B cell (primary cell): ENCODE measurements around the gene LCE1F. TPM values are rescaled to one million over a fixed set of nuclear protein-coding genes. Genes with fewer than 3 reads are reported as not detected.

Experiments
- ATAC-seq: fragments of 200-7000 bp; cut with Tn5 transposase; one replicate; pipeline ENCODE4 v1.10.0; 2021; ENCODE audit warnings: low read depth, mild to moderate bottlenecking, moderate number of reproducible peaks, moderate library complexity
- CTCF ChIA-PET: fragments of 350-600 bp; sonication (Branson Sonifier 250); formaldehyde crosslinking; loops from one replicate; lab custom pipeline; 2021; ENCODE audit warnings: antibody characterized with exemption, inconsistent platforms; lab: Charles Lee
- POLR2A ChIA-PET: fragments of 350-600 bp; sonication (Branson Sonifier 250); formaldehyde crosslinking; loops from one replicate; lab custom pipeline; 2021; ENCODE audit warnings: antibody characterized with exemption; lab: Charles Lee
- DNase-seq: peaks from one replicate; pipeline ENCODE4 v3.0.0; 2013
- H2AFZ ChIP-seq: 2 replicates; pipeline ENCODE4 v1.6.1; 2012; ENCODE audit warnings: mild to moderate bottlenecking, low read depth, low read length; ENCODE audit not compliant: insufficient read depth, poor library complexity, severe bottlenecking
- H3K27ac ChIP-seq, 2 donors: 1 replicate in 1 of 2; 2 replicates in 1 of 2; pipeline ENCODE4 v1.5.1; 2012 to 2013; ENCODE audit warnings: low read length in 2 of 2, mild to moderate bottlenecking in 2 of 2, moderate library complexity in 1 of 2
- H3K27me3 ChIP-seq, 4 experiments: fragments of 200-600 bp in 1 of 4; sonication (generic) in 1 of 4; replicated peaks in 1 of 4; 1 replicate in 2 of 4; 2 replicates in 2 of 4; pipeline versions ENCODE4 v1.6.1 to v1.7.0; 2013 to 2016; ENCODE audit warnings: low read length in 3 of 4, mild to moderate bottlenecking in 2 of 4, mixed read lengths in 1 of 4, moderate library complexity in 1 of 4; ENCODE audit not compliant: insufficient read depth in 4 of 4, control insufficient read depth in 3 of 4; ENCODE audit errors: control extremely low read depth in 1 of 4
- H3K36me3 ChIP-seq, 2 experiments: replicated peaks in 1 of 2; 1 replicate in 1 of 2; 2 replicates in 1 of 2; pipeline versions ENCODE4 v1.6.1 to v1.7.1; 2013; ENCODE audit warnings: low read length in 1 of 2; ENCODE audit not compliant: insufficient read depth in 2 of 2, control insufficient read depth in 1 of 2; ENCODE audit errors: control extremely low read depth in 1 of 2, extremely low read depth in 1 of 2
- H3K4me1 ChIP-seq, 2 donors: fragments of 200-600 bp in 1 of 2; sonication (generic) in 1 of 2; 1 replicate in 1 of 2; 2 replicates in 1 of 2; pipeline versions ENCODE4 v1.5.1 to v1.6.1; 2013 to 2017; ENCODE audit warnings: low read length in 2 of 2; ENCODE audit not compliant: control insufficient read depth in 2 of 2, insufficient read depth in 2 of 2
- H3K4me2 ChIP-seq: replicated peaks from 2 replicates; pipeline ENCODE3; 2012; ENCODE audit warnings: mild to moderate bottlenecking, low read depth, low read length; ENCODE audit not compliant: poor library complexity, severe bottlenecking
- H3K4me3 ChIP-seq, 5 experiments: fragments of 200-600 bp in 1 of 5; sonication (generic) in 1 of 5; 1 replicate in 3 of 5; 2 replicates in 2 of 5; pipeline versions ENCODE4 v1.5.1 to v1.7.0; 2011 to 2016; ENCODE audit warnings: low read length in 4 of 5, mild to moderate bottlenecking in 4 of 5, low read depth in 2 of 5, control low read depth in 1 of 5, moderate library complexity in 1 of 5; ENCODE audit not compliant: insufficient read depth in 1 of 5; ENCODE audit errors: control extremely low read depth in 1 of 5, extremely low read depth in 1 of 5
- H3K79me2 ChIP-seq: fragments of 200-600 bp; sonication (generic); one replicate; pipeline ENCODE4 v1.6.0; 2016; ENCODE audit warnings: low read length; ENCODE audit not compliant: control insufficient read depth, insufficient read depth
- H3K9ac ChIP-seq: fragments of 200-600 bp; sonication (generic); 2 replicates; pipeline ENCODE4 v1.6.1; 2017; ENCODE audit warnings: mild to moderate bottlenecking, low read length, moderate library complexity
- H3K9me3 ChIP-seq, 3 donors: one replicate each; pipeline versions ENCODE4 v1.6.1 to v1.7.1; 2013; ENCODE audit warnings: low read length in 2 of 3; ENCODE audit not compliant: control insufficient read depth in 2 of 3, insufficient read depth in 1 of 3; ENCODE audit errors: control extremely low read depth in 1 of 3
- H4K20me1 ChIP-seq: 2 replicates; pipeline ENCODE4 v1.6.0; 2012; ENCODE audit warnings: mild to moderate bottlenecking, low read length; ENCODE audit not compliant: insufficient read depth, control insufficient read depth, poor library complexity, severe bottlenecking
- H3K27ac Mint-ChIP-seq: one replicate; pipeline ENCODE4 v1.8.0; 2021; ENCODE audit warnings: mixed read lengths
- H3K27me3 Mint-ChIP-seq: one replicate; pipeline ENCODE4 v1.8.0; 2021; ENCODE audit warnings: mixed read lengths
- H3K4me1 Mint-ChIP-seq: one replicate; pipeline ENCODE4 v1.8.0; 2021; ENCODE audit warnings: mixed read lengths
- H3K4me3 Mint-ChIP-seq: one replicate; pipeline ENCODE4 v1.8.0; 2021; ENCODE audit warnings: mixed read lengths
- H3K9me3 Mint-ChIP-seq: one replicate; pipeline ENCODE4 v1.8.0; 2022; ENCODE audit warnings: mixed read lengths; ENCODE audit not compliant: insufficient read depth
- CTCF ChIP-seq: fragments of 200-600 bp; IDR thresholded peaks from one replicate; pipeline ENCODE4 v1.8.0; 2022; ENCODE audit warnings: antibody characterized with exemption, mild to moderate bottlenecking
- EZH2 ChIP-seq: IDR thresholded peaks from 2 replicates; pipeline ENCODE4 v1.6.1; 2012; ENCODE audit warnings: borderline replicate concordance, low read depth, mild to moderate bottlenecking, moderate library complexity, low read length; ENCODE audit not compliant: insufficient read depth, poor library complexity, severe bottlenecking
- intact Hi-C: fragments of 100-400 bp; cut with micrococcal nuclease; formaldehyde crosslinking; loops from one replicate; pipeline ENCODE4 v1.10.0; 2022
- polyA plus RNA-seq: library from polyadenylated mRNA; depleted of rRNA; stranded (reverse); fragments of >200 nt; gene quantifications from 2 replicates; pipeline ENCODE4 v1.2.3, GENCODE V29; 2012
- total RNA-seq, 2 donors: library from RNA; stranded (reverse); fragments of 120-200 nt in 1 of 2; gene quantifications; 1 replicate in 1 of 2; 2 replicates in 1 of 2; pipeline versions ENCODE4 v1.2.3 to v1.2.4, GENCODE V29; 2013 to 2022

Gene LCE1F
- total and polyA plus RNA-seq, 2 donors (not counting 1 experiment from before 2014, with no cell fraction given), result not detected

GRCh38 chr1:152824964-152825363, 50.0 kb downstream of the LCE1F start:
- H3K9me3 ChIP-seq, result no peaks in the 10 kb centered on the region
- DNase-seq, result no peak
- no peak overlapping the region for H3K9ac ChIP-seq
- H3K27ac ChIP-seq, result no peak overlapping the region
- Mint-ChIP-seq H3K27ac (no peak overlapping the region), H3K4me1 (peaks cover 6% of the 10 kb centered on the region), H3K4me3 (no peak overlapping the region), H3K27me3 (peaks cover 35% of the 10 kb centered on the region), H3K9me3 (no peaks in the 10 kb centered on the region)
- H4K20me1 ChIP-seq, result no peaks in the 10 kb centered on the region
- no peaks in the 10 kb centered on the region for H3K79me2 ChIP-seq
- intact Hi-C loops, result no loop called here
- ChIA-PET CTCF (no interaction called here), POLR2A (no interaction called here)
- H3K36me3 ChIP-seq, result no peaks in the 10 kb centered on the region
- H2AFZ ChIP-seq, result no peak overlapping the region
- no peak overlapping the region for H3K4me2 ChIP-seq
- H3K4me1 ChIP-seq, result peaks cover 4% of the 10 kb centered on the region in 2 donors
- no peak overlapping the region for H3K4me3 ChIP-seq
- ATAC-seq, result no peak
- TF ChIP-seq CTCF (no peak), EZH2 (no peak)
- H3K27me3 ChIP-seq, result peaks cover 0 to 12% (median 5%) of the 10 kb centered on the region in 4 experiments

Other genes starting within 250 kb of the LCE1F start
- not detected in 2 replicates for gene LCE3E, start 208.4 kb upstream of the LCE1F start, total RNA-seq
- gene LCE3E, start 208.4 kb upstream of the LCE1F start, polyA plus RNA-seq, result not detected in 2 replicates
- gene LCE3D, start 194.6 kb upstream of the LCE1F start, total RNA-seq, result not detected in 2 replicates
- not detected in 2 replicates for gene LCE3D, start 194.6 kb upstream of the LCE1F start, polyA plus RNA-seq
- not detected in 2 replicates for gene LCE3C, start 174.9 kb upstream of the LCE1F start, total RNA-seq
- not detected in 2 replicates for gene LCE3C, start 174.9 kb upstream of the LCE1F start, polyA plus RNA-seq
- not detected in 2 replicates for gene LCE3B, start 161.3 kb upstream of the LCE1F start, total RNA-seq
- gene LCE3B, start 161.3 kb upstream of the LCE1F start, polyA plus RNA-seq, result not detected in 2 replicates
- not detected in 2 replicates for gene LCE3A, start 152.0 kb upstream of the LCE1F start, total RNA-seq
- not detected in 2 replicates for gene LCE3A, start 152.0 kb upstream of the LCE1F start, polyA plus RNA-seq
- gene LCE2D, start 111.8 kb upstream of the LCE1F start, total RNA-seq, result not detected in 2 replicates
- not detected in 2 replicates for gene LCE2D, start 111.8 kb upstream of the LCE1F start, polyA plus RNA-seq
- not detected in 2 replicates for gene LCE2C, start 99.9 kb upstream of the LCE1F start, total RNA-seq
- gene LCE2C, start 99.9 kb upstream of the LCE1F start, polyA plus RNA-seq, result not detected in 2 replicates
- not detected in 2 replicates for gene LCE2B, start 89.0 kb upstream of the LCE1F start, total RNA-seq
- gene LCE2B, start 89.0 kb upstream of the LCE1F start, polyA plus RNA-seq, result not detected in 2 replicates
- not detected in 2 replicates for gene LCE2A, start 76.8 kb upstream of the LCE1F start, total RNA-seq
- gene LCE2A, start 76.8 kb upstream of the LCE1F start, polyA plus RNA-seq, result not detected in 2 replicates
- not detected in 2 replicates for gene LCE4A, start 67.0 kb upstream of the LCE1F start, total RNA-seq
- gene LCE4A, start 67.0 kb upstream of the LCE1F start, polyA plus RNA-seq, result not detected in 2 replicates
- not detected in 2 replicates for gene KPRP, start 17.1 kb upstream of the LCE1F start, total RNA-seq
- not detected in 2 replicates for gene KPRP, start 17.1 kb upstream of the LCE1F start, polyA plus RNA-seq
- not detected in 2 replicates for gene LCE1E, start 11.1 kb downstream of the LCE1F start, total RNA-seq
- not detected in 2 replicates for gene LCE1E, start 11.1 kb downstream of the LCE1F start, polyA plus RNA-seq
- gene LCE1D, start 21.6 kb downstream of the LCE1F start, total RNA-seq, result not detected in 2 replicates
- not detected in 2 replicates for gene LCE1D, start 21.6 kb downstream of the LCE1F start, polyA plus RNA-seq
- not detected in 2 replicates for gene LCE1C, start 31.5 kb downstream of the LCE1F start, total RNA-seq
- not detected in 2 replicates for gene LCE1C, start 31.5 kb downstream of the LCE1F start, polyA plus RNA-seq
- gene LCE1B, start 36.8 kb downstream of the LCE1F start, total RNA-seq, result not detected in 2 replicates
- not detected in 2 replicates for gene LCE1B, start 36.8 kb downstream of the LCE1F start, polyA plus RNA-seq
- not detected in 2 replicates for gene LCE1A, start 52.3 kb downstream of the LCE1F start, total RNA-seq
- not detected in 2 replicates for gene LCE1A, start 52.3 kb downstream of the LCE1F start, polyA plus RNA-seq
- not detected in 2 replicates for gene LCE6A, start 67.7 kb downstream of the LCE1F start, total RNA-seq
- not detected in 2 replicates for gene LCE6A, start 67.7 kb downstream of the LCE1F start, polyA plus RNA-seq
- gene LCE7A, start 84.9 kb downstream of the LCE1F start, total RNA-seq, result not detected in 2 replicates
- gene LCE7A, start 84.9 kb downstream of the LCE1F start, polyA plus RNA-seq, result not detected in 2 replicates
- not detected in 2 replicates for gene SMCP, start 103.2 kb downstream of the LCE1F start, total RNA-seq
- not detected in 2 replicates for gene SMCP, start 103.2 kb downstream of the LCE1F start, polyA plus RNA-seq
- gene IVL, start 133.4 kb downstream of the LCE1F start, total RNA-seq, result not detected in 2 replicates
- not detected in 2 replicates for gene IVL, start 133.4 kb downstream of the LCE1F start, polyA plus RNA-seq
- not detected in 2 replicates for gene SPRR5, start 172.1 kb downstream of the LCE1F start, total RNA-seq
- gene SPRR5, start 172.1 kb downstream of the LCE1F start, polyA plus RNA-seq, result not detected in 2 replicates
- not detected in 2 replicates for gene SPRR4, start 195.5 kb downstream of the LCE1F start, total RNA-seq
- gene SPRR4, start 195.5 kb downstream of the LCE1F start, polyA plus RNA-seq, result not detected in 2 replicates
- gene SPRR1A, start 208.9 kb downstream of the LCE1F start, total RNA-seq, result not detected in 2 replicates
- gene SPRR1A, start 208.9 kb downstream of the LCE1F start, polyA plus RNA-seq, result not detected in 2 replicates
- gene SPRR3, start 226.6 kb downstream of the LCE1F start, total RNA-seq, result not detected in 2 replicates
- not detected in 2 replicates for gene SPRR3, start 226.6 kb downstream of the LCE1F start, polyA plus RNA-seq